Spleen (tissue), 11 donors: ENCODE data around the gene FGF14. TPM values are rescaled to one million over a fixed set of nuclear protein-coding genes. Genes with fewer than 3 reads are reported as not detected.

Source experiments
- DNase-seq: peaks from one replicate; pipeline ENCODE4 v3.0.0-alpha.2; 2020
- H3K27ac ChIP-seq, 8 donors: fragments of 200-600 bp; sonication (generic) in 7 of 8; 1 replicate in 4 of 8; 2 replicates in 4 of 8; pipeline versions ENCODE4 v1.5.0 to v1.8.0; 2016 to 2021; ENCODE audit warnings: inconsistent platforms in 4 of 8, mild to moderate bottlenecking in 4 of 8, moderate library complexity in 1 of 8
- H3K27me3 ChIP-seq, 7 donors: fragments of 200-600 bp; sonication (generic) in 6 of 7; replicated peaks in 1 of 7; 1 replicate in 4 of 7; 2 replicates in 3 of 7; pipeline versions ENCODE4 v1.5.0 to v1.8.0; 2016 to 2021; ENCODE audit warnings: inconsistent platforms in 3 of 7, mild to moderate bottlenecking in 1 of 7
- H3K36me3 ChIP-seq, 6 donors: fragments of 200-600 bp; sonication (generic) in 5 of 6; 1 replicate in 4 of 6; 2 replicates in 2 of 6; pipeline versions ENCODE4 v1.5.0 to v1.8.0; 2016 to 2021; ENCODE audit warnings: inconsistent platforms in 2 of 6
- H3K4me1 ChIP-seq, 6 donors: fragments of 200-600 bp; sonication (generic) in 5 of 6; 1 replicate in 3 of 6; 2 replicates in 3 of 6; pipeline versions ENCODE4 v1.5.0 to v1.8.0; 2016 to 2021; ENCODE audit warnings: inconsistent platforms in 3 of 6
- H3K4me3 ChIP-seq, 8 donors: fragments of 200-600 bp; sonication (generic) in 7 of 8; 1 replicate in 4 of 8; 2 replicates in 4 of 8; pipeline versions ENCODE4 v1.5.0 to v1.8.0; 2016 to 2021; ENCODE audit warnings: inconsistent platforms in 4 of 8, mild to moderate bottlenecking in 4 of 8, moderate library complexity in 2 of 8
- H3K9me3 ChIP-seq, 8 donors: fragments of 200-600 bp; sonication (generic) in 7 of 8; 1 replicate in 4 of 8; 2 replicates in 4 of 8; pipeline versions ENCODE4 v1.5.0 to v1.8.0; 2016 to 2021; ENCODE audit warnings: inconsistent platforms in 4 of 8
- CTCF ChIP-seq, 11 experiments: fragments of 200-600 bp in 7 of 11; fragments of 450-650 bp in 4 of 11; sonication (generic) in 4 of 11; IDR thresholded peaks in 8 of 11; conservative IDR thresholded peaks in 3 of 11; 1 replicate in 7 of 11; 2 replicates in 4 of 11; pipeline versions ENCODE4 v1.4.0 to v1.8.0; 2016 to 2021; ENCODE audit warnings: antibody characterized with exemption in 11 of 11, inconsistent platforms in 4 of 11, mild to moderate bottlenecking in 1 of 11
- POLR2A ChIP-seq, 3 donors: fragments of 450-650 bp; IDR thresholded peaks; one replicate each; pipeline ENCODE4 v1.5.1; 2017; ENCODE audit warnings: antibody characterized with exemption in 3 of 3, mild to moderate bottlenecking in 1 of 3
- POLR2AphosphoS5 ChIP-seq, 3 donors: sonication (generic); formaldehyde crosslinking; IDR thresholded peaks; one replicate each; pipeline ENCODE4 v1.5.1; 2017; ENCODE audit warnings: antibody characterized with exemption in 3 of 3
- WGBS, 5 donors: extraction: QIAGEN DNeasy Blood & Tissue Kit in 3 of 5; methylation state at CpG; one replicate each; pipeline versions ENCODE4 v1.1.5 to v1.1.7; 2013 to 2018; 5-methylcytosine and 5-hydroxymethylcytosine counted together
- intact Hi-C: fragments of 100-400 bp; cut with DNase I; formaldehyde crosslinking; loops from one replicate; pipeline ENCODE4 v1.15.0; 2023; ENCODE audit warnings: low total_unique reads
- polyA plus RNA-seq, 3 donors: library from polyadenylated mRNA; stranded (reverse); fragments of 200-250 nt; gene quantifications; one replicate each; pipeline ENCODE4 v1.2.1, GENCODE V29; 2013
- total RNA-seq, 7 donors: library from RNA; depleted of rRNA in 3 of 7; stranded (reverse); fragments of >200 nt in 3 of 7; fragmentation: NEBNext Ultra II Directional in 4 of 7; extraction: Animal tissue kit (Norgen Biotek cat#: 25700) in 4 of 7; gene quantifications; one replicate each; pipeline versions ENCODE4 v1.1.0 to v1.2.1, GENCODE V29; 2016 to 2021
- donor health status: healthy with polysubstance abuse.
- donor health status: DM: no; HTN: no; CAD: no; lungs with moderate emphysema.
- donor health status: DM: no; HTN: no; CAD: no.
- donor health status: Bipolar disorder and iron deficiency.
- donor health status: healthy.
- donor health status: DM: no; HTN: no; CAD: no.
- donor health status: DM: yes; HTN: yes; CAD: no.

The FGF14 gene
- total and polyA plus RNA-seq, 10 donors, result 0.03 to 1.1 (median 0.05) TPM; not detected in 3

- H3K4me1 ChIP-seq, result no peaks in the 10 kb centered on the region
- no peaks in the 10 kb centered on the region for H3K9me3 ChIP-seq
- no peak overlapping the region for H3K27ac ChIP-seq
- DNase-seq, result no peak
- H3K4me3 ChIP-seq, result no peak overlapping the region
- H3K36me3 ChIP-seq, result no peaks in the 10 kb centered on the region
- WGBS, 5 donors, result 62 to 77% (median 70%) methylated on average over 5 of the region's 5 CpGs
- no peak for TF ChIP-seq POLR2A (IDR thresholded peaks at IDR 0.05)
- intact Hi-C loops, result no loop called here
- no peaks in the 10 kb centered on the region for H3K27me3 ChIP-seq
Measured at GRCh38 chr13:101858860-101859259, 543.0 kb downstream of the FGF14 start.

GRCh38 chr13:101846701-101847100, 555.1 kb downstream of the FGF14 start:
- DNase-seq, result no peak
- H3K27me3 ChIP-seq, result no peaks in the 10 kb centered on the region
- intact Hi-C loops, result no loop called here
- H3K27ac ChIP-seq, result no peak overlapping the region
- 80 to 90% (median 81%) methylated on average over 4 of the region's 4 CpGs for WGBS, 5 donors
- no peaks in the 10 kb centered on the region for H3K9me3 ChIP-seq
- TF ChIP-seq POLR2AphosphoS5 (IDR thresholded peaks at IDR 0.05), result no peak
- TF ChIP-seq CTCF (IDR thresholded peaks at IDR 0.05 in 8 of 11, conservative IDR thresholded peaks at IDR 0.05 in 3 of 11), result no peak
- no peak for TF ChIP-seq POLR2A (IDR thresholded peaks at IDR 0.05)
- H3K36me3 ChIP-seq, result no peaks in the 10 kb centered on the region
- H3K4me3 ChIP-seq, result no peak overlapping the region
- no peaks in the 10 kb centered on the region for H3K4me1 ChIP-seq

GRCh38 chr13:101846249-101846648, 555.6 kb downstream of the FGF14 start:
- TF ChIP-seq CTCF (IDR thresholded peaks at IDR 0.05 in 8 of 11, conservative IDR thresholded peaks at IDR 0.05 in 3 of 11), result no peak
- TF ChIP-seq POLR2AphosphoS5 (IDR thresholded peaks at IDR 0.05), result no peak
- no peak for TF ChIP-seq POLR2A (IDR thresholded peaks at IDR 0.05)
- H3K4me3 ChIP-seq, result no peak overlapping the region
- no peaks in the 10 kb centered on the region for H3K4me1 ChIP-seq
- no peaks in the 10 kb centered on the region for H3K36me3 ChIP-seq
- H3K27me3 ChIP-seq, result no peaks in the 10 kb centered on the region
- H3K27ac ChIP-seq, result no peak overlapping the region
- intact Hi-C loops, result no loop called here
- 79 to 88% (median 85%) methylated on average over 2 of the region's 2 CpGs for WGBS, 5 donors
- no peaks in the 10 kb centered on the region for H3K9me3 ChIP-seq
- DNase-seq, result no peak

GRCh38 chr13:101845245-101846020, 556.4 kb downstream of the FGF14 start:
- Histone ChIP-seq H3K27me3 (no peaks in the 10 kb centered on the region), H3K9me3 (no peaks in the 10 kb centered on the region), H3K4me3 (no peak overlapping the region), H3K4me1 (no peaks in the 10 kb centered on the region), H3K27ac (no peak overlapping the region), H3K36me3 (no peaks in the 10 kb centered on the region)
- TF ChIP-seq POLR2AphosphoS5 (IDR thresholded peaks at IDR 0.05), result no peak
- TF ChIP-seq POLR2A (IDR thresholded peaks at IDR 0.05), result no peak
- TF ChIP-seq CTCF (IDR thresholded peaks at IDR 0.05 in 8 of 11, conservative IDR thresholded peaks at IDR 0.05 in 3 of 11), result no peak
- 56 to 63% (median 62%) methylated on average over 4 of the region's 4 CpGs for WGBS, 5 donors
- DNase-seq, result no peak
- intact Hi-C loops, result no loop called here
